Right lobe of liver (tissue), 6 donors: Measurements from ENCODE around the gene NRM. TPM values are rescaled to one million over a fixed set of nuclear protein-coding genes. Genes with fewer than 3 reads are reported as not detected.
A peak's percentile ranks its signal among the peaks of the same experiment; 100 is the strongest.

ENCODE experiments used
- ATAC-seq, 4 donors: fragments of 200-7000 bp; cut with Tn5 transposase; one replicate each; pipeline ENCODE4 v1.9.1; 2020; ENCODE audit warnings: mild to moderate bottlenecking in 4 of 4, moderate library complexity in 4 of 4
- DNase-seq, 3 donors: peaks; one replicate each; pipeline ENCODE4 v3.0.0-alpha.2; 2020
- H3K27ac ChIP-seq, 3 donors: fragments of 200-600 bp; one replicate each; pipeline ENCODE4 v1.8.0; 2022
- H3K27me3 ChIP-seq, 2 donors: fragments of 200-600 bp; one replicate each; pipeline ENCODE4 v1.8.0; 2022
- H3K36me3 ChIP-seq, 4 donors: fragments of 200-600 bp; sonication (generic) in 1 of 4; one replicate each; pipeline versions ENCODE4 v1.5.1 to v1.8.0; 2017 to 2022; ENCODE audit warnings: control low read depth in 1 of 4
- H3K4me1 ChIP-seq, 4 donors: fragments of 200-600 bp; sonication (generic) in 1 of 4; one replicate each; pipeline versions ENCODE4 v1.5.1 to v1.8.0; 2017 to 2022; ENCODE audit warnings: control low read depth in 1 of 4
- H3K4me3 ChIP-seq, 3 donors: fragments of 200-600 bp; one replicate each; pipeline ENCODE4 v1.8.0; 2022
- H3K9me3 ChIP-seq, 4 donors: fragments of 200-600 bp; sonication (generic) in 1 of 4; one replicate each; pipeline versions ENCODE4 v1.5.1 to v1.8.0; 2017 to 2022; ENCODE audit warnings: control low read depth in 1 of 4
- CTCF ChIP-seq, 4 donors: fragments of 200-600 bp in 3 of 4; fragments of 450-650 bp in 1 of 4; IDR thresholded peaks; one replicate each; pipeline versions ENCODE4 v1.5.1 to v1.8.0; 2016 to 2022; ENCODE audit warnings: antibody characterized with exemption in 4 of 4, mild to moderate bottlenecking in 2 of 4
- POLR2A ChIP-seq: fragments of 450-650 bp; IDR thresholded peaks from one replicate; pipeline ENCODE4 v1.6.1; 2017; ENCODE audit warnings: antibody characterized with exemption, mild to moderate bottlenecking
- WGBS: methylation state at CpG from one replicate; pipeline ENCODE4 v1.1.6; 2018; ENCODE audit warnings: low coverage, low lambda C conversion rate; ENCODE audit not compliant: insufficient coverage; ENCODE audit errors: missing lambda C conversion rate; 5-methylcytosine and 5-hydroxymethylcytosine counted together
- intact Hi-C, 2 donors: fragments of 100-400 bp; cut with DNase I; formaldehyde crosslinking; loops; one replicate each; pipeline versions ENCODE4 v1.11.2 to v1.14.1; 2022
- total RNA-seq, 6 experiments: library from RNA; depleted of rRNA in 2 of 6; stranded (reverse); fragments of >200 nt in 2 of 6; fragmentation: NEBNext Ultra II Directional in 3 of 6; extraction: Animal tissue kit (Norgen Biotek cat#: 25700) in 3 of 6; gene quantifications; one replicate each; pipeline versions ENCODE4 v1.1.0 to v1.2.4, GENCODE V29; 2016 to 2023
- donor health status: DM: no; HTN: yes; CAD: no.
- donor health status: DM: no; HTN: no; CAD: no.
- donor health status: DM: no; HTN: no; CAD: no.
- donor health status: DM: no; HTN: yes; CAD: no.
- donor health status: DM: no; HTN: yes; CAD: no.

Gene NRM
- total RNA-seq, 6 experiments from 2014 or later: 1.2 to 2.7 (median 1.9) TPM

- 3% methylated on average over 8 of the region's 8 CpGs for WGBS
- DNase-seq: no peak
- H3K4me1 ChIP-seq: peaks cover 0 to 30% (median 11%) of the 10 kb centered on the region in 4 donors
Observed at GRCh38 chr6:30691208-30691847, 544 bp upstream of the NRM start.

DNA sequence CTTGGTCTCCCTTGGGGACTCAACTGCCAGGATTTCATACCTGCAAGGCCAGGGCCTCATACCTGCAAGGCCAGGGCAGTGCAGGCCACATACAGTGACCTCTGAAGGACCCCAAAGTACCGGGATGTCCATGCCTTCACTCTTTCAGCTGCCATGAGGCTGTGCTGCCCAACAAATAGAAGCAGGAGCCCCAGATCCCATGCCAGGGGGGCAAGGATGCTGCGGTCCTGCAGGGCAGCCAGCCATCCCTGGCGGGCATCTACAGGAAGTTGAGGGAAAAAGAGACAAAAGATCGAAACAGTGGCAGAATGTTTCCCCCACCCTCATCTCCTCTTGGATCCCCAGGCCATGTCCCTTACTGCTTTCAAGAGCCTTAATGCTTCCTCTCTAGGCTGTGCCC lies 799 bp downstream of the NRM start:
- Histone ChIP-seq H3K27me3 (no peaks in the 10 kb centered on the region), H3K27ac (peak overlapping the region; percentile 30 to 61 (median 59)), H3K9me3 (no peaks in the 10 kb centered on the region), H3K36me3 (no peaks in the 10 kb centered on the region), H3K4me3 (peak overlapping the region in 2 of 3 donors; percentile 54 to 62), H3K4me1 (peaks cover 0 to 29% (median 12%) of the 10 kb centered on the region in 4 donors)
- ATAC-seq (no peak), DNase-seq (peak in 1 of 3 donors; percentile 42)
- 0% methylated on average over 1 of the region's 4 CpGs for WGBS
- TF ChIP-seq CTCF (IDR thresholded peaks at IDR 0.05) (no peak), POLR2A (no peak)
- intact Hi-C loops: no loop called here

More at GRCh38 chr6:30691208-30691847, 544 bp upstream of the NRM start:
- peak overlapping the region; percentile 54 to 70 (median 62) for H3K4me3 ChIP-seq
- peak overlapping the region; percentile 30 to 61 (median 59) for H3K27ac ChIP-seq
- ATAC-seq: peak in 1 of 4 donors; percentile 11
- TF ChIP-seq CTCF (IDR thresholded peaks at IDR 0.05): no peak
- no peak for TF ChIP-seq POLR2A
- intact Hi-C loops: no loop called here
- H3K9me3 ChIP-seq: no peaks in the 10 kb centered on the region
- no peaks in the 10 kb centered on the region for H3K36me3 ChIP-seq
- H3K27me3 ChIP-seq: no peaks in the 10 kb centered on the region

DNA sequence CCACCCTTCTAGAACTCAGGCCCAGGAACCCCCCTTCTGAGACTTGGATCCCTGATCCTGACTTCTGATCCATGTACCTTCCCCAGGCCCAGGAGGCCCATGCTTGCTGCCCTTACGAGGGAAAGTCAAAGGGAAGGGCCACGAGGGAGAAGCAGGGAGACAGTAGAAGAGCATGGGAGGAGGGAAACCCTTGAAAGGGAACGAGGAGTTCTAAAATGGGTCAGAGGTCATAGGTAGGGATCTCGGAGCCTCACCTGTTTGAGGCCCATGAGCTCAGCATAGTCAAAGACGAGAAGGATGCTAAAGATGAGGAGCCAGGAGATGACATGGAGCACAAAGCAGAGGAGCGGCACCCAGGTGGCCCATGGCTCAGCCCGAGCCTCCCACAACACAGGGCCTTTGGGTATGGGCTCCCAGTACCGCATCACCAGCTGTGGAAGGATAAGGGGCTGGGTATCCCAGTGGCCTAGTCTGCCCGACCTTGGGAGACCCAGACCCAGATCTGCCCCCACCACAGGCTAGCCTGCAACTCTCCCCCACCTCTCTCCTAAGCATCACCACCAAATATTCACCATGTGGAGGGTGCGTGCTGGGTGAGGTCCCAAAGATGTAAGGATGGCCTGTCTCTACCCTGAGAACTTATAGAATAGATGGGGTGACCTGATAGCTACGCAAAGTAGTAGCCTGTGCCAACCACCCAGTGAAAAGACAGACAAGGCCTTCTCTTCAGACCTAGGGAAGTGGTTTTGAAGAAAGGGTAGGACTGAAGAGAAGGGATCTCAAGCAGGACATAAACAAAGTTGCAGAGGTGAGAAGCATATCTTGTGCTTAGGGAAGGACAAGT lies 1.5 kb downstream of the NRM start:
- ATAC-seq: no peak
- 76% methylated on average over 5 of the region's 11 CpGs for WGBS
- intact Hi-C loops: no loop called here
- DNase-seq: peak in 2 of 3 donors; percentile 5 to 49
- no peaks in the 10 kb centered on the region for H3K9me3 ChIP-seq
- no peak overlapping the region for H3K27ac ChIP-seq
- peaks cover 0 to 30% (median 11%) of the 10 kb centered on the region in 4 donors for H3K4me1 ChIP-seq
- H3K4me3 ChIP-seq: no peak overlapping the region
- no peak for TF ChIP-seq CTCF (IDR thresholded peaks at IDR 0.05)
- TF ChIP-seq POLR2A: no peak
- H3K36me3 ChIP-seq: no peaks in the 10 kb centered on the region
- no peaks in the 10 kb centered on the region for H3K27me3 ChIP-seq

DNA sequence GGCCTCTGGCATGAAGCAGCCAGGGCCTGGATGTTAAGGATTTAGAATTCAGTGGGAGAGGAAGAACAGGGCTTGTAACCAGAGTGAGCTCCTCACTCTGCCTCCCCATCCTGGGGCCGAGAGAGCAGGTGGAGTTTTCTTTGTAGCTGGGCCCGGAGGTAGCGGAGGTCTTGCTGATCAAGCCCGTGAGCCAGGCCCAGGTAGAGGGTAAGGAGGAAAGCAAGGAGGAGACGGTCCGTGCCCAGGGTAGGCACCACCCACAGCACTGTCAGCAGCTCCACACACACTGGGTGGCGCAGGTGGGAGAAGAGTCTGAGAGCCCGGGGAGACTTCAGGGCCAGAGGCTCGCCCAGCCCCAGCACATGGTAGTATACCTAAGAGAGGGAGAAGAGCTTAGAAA lies 2.2 kb downstream of the NRM start:
- H3K27me3 ChIP-seq: no peaks in the 10 kb centered on the region
- no peaks in the 10 kb centered on the region for H3K9me3 ChIP-seq
- H3K36me3 ChIP-seq: no peaks in the 10 kb centered on the region
- H3K4me1 ChIP-seq: peaks cover 0 to 37% (median 12%) of the 10 kb centered on the region in 4 donors
- no peak for TF ChIP-seq POLR2A
- TF ChIP-seq CTCF (IDR thresholded peaks at IDR 0.05): no peak
- intact Hi-C loops: no loop called here
- H3K4me3 ChIP-seq: no peak overlapping the region
- ATAC-seq (no peak), DNase-seq (peak in 1 of 3 donors; percentile 46)
- WGBS: 100% methylated on average over 2 of the region's 9 CpGs
- H3K27ac ChIP-seq: no peak overlapping the region
